Colon (tissue), 2 donors: ENCODE measurements around the gene ZNRF2.
"Not testable (repeated sequence)": the region's sequence is repeated elsewhere in the genome, so short reads cannot be mapped to it uniquely, and the experiment has no call there.

Source experiments
- FAIRE-seq: peaks from 2 replicates; lab custom pipeline; 2012; peaks lifted over from hg19 to GRCh38; lab: Jason Lieb, UNC
- donor health status: control.
- donor health status: control.

Gene ZNRF2

GRCh38 chr7:30290317-30290716 is 5.9 kb downstream of the ZNRF2 start:
- FAIRE-seq: not testable (repeated sequence)

- not testable (repeated sequence) for FAIRE-seq
These were observed 8.1 kb downstream of the ZNRF2 start for GRCh38 chr7:30292416-30293038.

GRCh38 chr7:30296304-30296703 is 11.9 kb downstream of the ZNRF2 start:
- not testable (repeated sequence) for FAIRE-seq

- FAIRE-seq: peak; percentile 31
These were observed 13.1 kb downstream of the ZNRF2 start for GRCh38 chr7:30297499-30297898.

- not testable (repeated sequence) for FAIRE-seq
These were observed 14.0 kb downstream of the ZNRF2 start for GRCh38 chr7:30298409-30298808.

GRCh38 chr7:30301751-30302150 is 17.4 kb downstream of the ZNRF2 start:
- no peak for FAIRE-seq

- FAIRE-seq: no peak
These were observed 18.4 kb downstream of the ZNRF2 start for GRCh38 chr7:30302656-30303311.

- no peak for FAIRE-seq
These were observed 19.1 kb downstream of the ZNRF2 start for GRCh38 chr7:30303312-30304039.

- no peak for FAIRE-seq
These were observed 19.9 kb downstream of the ZNRF2 start for GRCh38 chr7:30304177-30304884.

GRCh38 chr7:30306976-30307375 is 22.6 kb downstream of the ZNRF2 start:
- no peak for FAIRE-seq

GRCh38 chr7:30308389-30308788 is 24.0 kb downstream of the ZNRF2 start:
- FAIRE-seq: no peak

- no peak for FAIRE-seq
These were observed 24.9 kb downstream of the ZNRF2 start for GRCh38 chr7:30309302-30309701.

GRCh38 chr7:30309842-30310435 is 25.5 kb downstream of the ZNRF2 start:
- no peak for FAIRE-seq

GRCh38 chr7:30310674-30311362 is 26.4 kb downstream of the ZNRF2 start:
- no peak for FAIRE-seq

- no peak for FAIRE-seq
These were observed 27.8 kb downstream of the ZNRF2 start for GRCh38 chr7:30312178-30312577.

- FAIRE-seq: no peak
These were observed 29.0 kb downstream of the ZNRF2 start for GRCh38 chr7:30313348-30313747.

- FAIRE-seq: no peak
These were observed 29.4 kb downstream of the ZNRF2 start for GRCh38 chr7:30313793-30314192.

GRCh38 chr7:30315589-30315988 is 31.2 kb downstream of the ZNRF2 start:
- FAIRE-seq: no peak

GRCh38 chr7:30320392-30320791 is 36.0 kb downstream of the ZNRF2 start:
- no peak for FAIRE-seq

GRCh38 chr7:30321089-30321881 is 36.9 kb downstream of the ZNRF2 start:
- no peak for FAIRE-seq

GRCh38 chr7:30321882-30322192 is 37.4 kb downstream of the ZNRF2 start:
- no peak for FAIRE-seq
